Brain microvascular endothelial cell (primary cell): ENCODE data around the gene ZNF526.

Source experiments
- DNase-seq: peaks from one replicate; pipeline ENCODE4 v3.0.0-alpha.2; 2020
- H3K27ac ChIP-seq: fragments of 250-450 bp; sonication (Bioruptor Pico); 2 replicates; pipeline ENCODE4 v1.5.1; 2020; ENCODE audit warnings: mild to moderate bottlenecking, moderate library complexity
- H3K27me3 ChIP-seq: fragments of 250-450 bp; sonication (Bioruptor Pico); replicated peaks from 2 replicates; pipeline ENCODE4 v1.5.1; 2020; ENCODE audit warnings: mild to moderate bottlenecking
- H3K36me3 ChIP-seq: fragments of 250-450 bp; sonication (Bioruptor Pico); replicated peaks from 2 replicates; pipeline ENCODE4 v1.5.1; 2020; ENCODE audit warnings: mild to moderate bottlenecking
- H3K4me3 ChIP-seq: 2 replicates; pipeline ENCODE4 v1.5.1; 2011; ENCODE audit warnings: low read depth, mild to moderate bottlenecking, control low read depth, low read length, moderate library complexity
- CTCF ChIP-seq: IDR thresholded peaks from 2 replicates; pipeline ENCODE4 v1.5.1; 2011; ENCODE audit warnings: low read depth, mild to moderate bottlenecking, moderate library complexity, low read length, control low read depth, inconsistent platforms; ENCODE audit errors: missing control alignments
- in situ Hi-C: cut with HindIII; loops from 2 replicates; pipeline ENCODE4 v1.10.0; 2017; ENCODE audit warnings: low sequenced_read_pairs, low pct_ligation_motif_present

Gene ZNF526

DNA sequence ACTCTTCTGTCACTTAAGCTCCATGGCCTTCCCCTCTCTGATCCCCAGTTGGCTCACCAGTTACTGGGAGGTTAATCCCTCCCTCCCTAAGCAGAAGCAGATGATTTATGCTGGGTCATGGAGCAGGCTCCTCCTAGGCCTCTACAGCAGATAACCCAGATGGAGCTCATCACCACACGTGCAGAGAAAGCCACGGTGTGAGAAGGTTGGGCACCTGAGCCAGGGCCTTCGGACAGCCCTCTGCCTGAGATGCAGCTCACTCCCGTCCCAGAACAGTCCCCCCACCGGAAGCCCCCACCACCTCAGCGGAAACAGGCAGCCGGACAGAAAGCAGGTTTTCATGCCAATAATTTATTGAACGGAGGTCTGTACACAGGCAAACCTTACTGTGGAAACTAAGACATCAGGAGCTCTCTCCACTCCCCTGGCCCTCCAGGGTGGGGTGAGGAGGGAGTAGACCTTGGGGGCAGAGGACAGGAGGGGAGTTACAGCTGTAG lies 9.8 kb downstream of the ZNF526 start:
- peaks cover 86% of the 10 kb centered on the region for H3K36me3 ChIP-seq
- TF ChIP-seq CTCF, result no peak

GRCh38 chr19:42230571-42230970 lies 10.5 kb downstream of the ZNF526 start:
- DNase-seq, result no peak
- peaks cover 87% of the 10 kb centered on the region for H3K36me3 ChIP-seq
- no peak overlapping the region for H3K4me3 ChIP-seq
- no peak overlapping the region for H3K27ac ChIP-seq
- no peaks in the 10 kb centered on the region for H3K27me3 ChIP-seq
- in situ Hi-C loops, result no loop called here
- TF ChIP-seq CTCF, result no peak

More for the DNA sequence above, 9.8 kb downstream of the ZNF526 start:
- H3K27me3 ChIP-seq, result no peaks in the 10 kb centered on the region
- in situ Hi-C loops, result no loop called here
- H3K4me3 ChIP-seq, result no peak overlapping the region
- peak overlapping the region; percentile 18 for H3K27ac ChIP-seq
- no peak for DNase-seq

GRCh38 chr19:42232435-42232834 lies 12.3 kb downstream of the ZNF526 start:
- in situ Hi-C loops, result no loop called here
- no peak for TF ChIP-seq CTCF
- DNase-seq, result no peak

GRCh38 chr19:42233106-42233505 lies 13.0 kb downstream of the ZNF526 start:
- H3K36me3 ChIP-seq, result peaks cover 82% of the 10 kb centered on the region
- H3K27me3 ChIP-seq, result no peaks in the 10 kb centered on the region
- no peak overlapping the region for H3K27ac ChIP-seq
- DNase-seq, result no peak
- TF ChIP-seq CTCF, result no peak
- in situ Hi-C loops, result no loop called here
- no peak overlapping the region for H3K4me3 ChIP-seq

More at GRCh38 chr19:42232435-42232834, 12.3 kb downstream of the ZNF526 start:
- Histone ChIP-seq H3K4me3 (no peak overlapping the region), H3K27ac (no peak overlapping the region), H3K36me3 (peaks cover 87% of the 10 kb centered on the region), H3K27me3 (no peaks in the 10 kb centered on the region)

- TF ChIP-seq CTCF, result no peak
- Histone ChIP-seq H3K27me3 (no peaks in the 10 kb centered on the region), H3K27ac (no peak overlapping the region), H3K36me3 (peaks cover 76% of the 10 kb centered on the region), H3K4me3 (no peak overlapping the region)
- no peak for DNase-seq
- in situ Hi-C loops, result no loop called here
Observed at GRCh38 chr19:42233678-42234292, 13.7 kb downstream of the ZNF526 start.

GRCh38 chr19:42234364-42234763 lies 14.3 kb downstream of the ZNF526 start:
- in situ Hi-C loops, result no loop called here
- no peak overlapping the region for H3K4me3 ChIP-seq
- no peaks in the 10 kb centered on the region for H3K27me3 ChIP-seq
- no peak for TF ChIP-seq CTCF
- peaks cover 72% of the 10 kb centered on the region for H3K36me3 ChIP-seq
- no peak overlapping the region for H3K27ac ChIP-seq
- no peak for DNase-seq
